C4-2B (cell line): Measurements from ENCODE around the gene PARP15.
"Not testable (repeated sequence)": the region's sequence is repeated elsewhere in the genome, so short reads cannot be mapped to it uniquely, and the experiment has no call there.

ENCODE experiments used
- H3K27ac ChIP-seq: fragments of 450-650 bp; 2 replicates; pipeline ENCODE4 v1.5.1; 2017
- CTCF ChIP-seq: fragments of 450-650 bp; conservative IDR thresholded peaks from 2 replicates; pipeline ENCODE4 v1.5.1; 2017; ENCODE audit warnings: mild to moderate bottlenecking
- ZFX ChIP-seq: fragments of 450-650 bp; IDR thresholded peaks from 2 replicates; pipeline ENCODE4 v1.6.1; 2017

PARP15 gene

DNA sequence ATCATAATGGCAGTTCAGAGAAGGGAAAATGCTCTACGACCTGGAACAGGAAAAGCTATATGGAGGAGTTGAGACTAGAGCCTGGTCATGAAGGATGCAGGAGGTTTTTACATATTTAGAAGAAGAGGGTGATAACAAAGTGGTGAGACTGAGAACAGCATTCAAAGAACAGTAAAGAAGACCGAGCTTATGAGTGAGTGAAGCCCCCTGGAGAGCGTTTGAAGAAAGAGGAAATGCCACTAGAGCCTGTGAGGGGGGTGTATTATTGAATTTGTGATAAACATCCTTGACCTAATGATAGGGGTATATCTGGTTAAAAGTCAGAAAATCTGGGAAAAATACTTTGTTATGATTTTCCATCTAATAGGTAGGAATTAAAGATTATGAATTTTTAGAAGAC, 17.5 kb upstream of the PARP15 start:
- TF ChIP-seq CTCF (no peak), ZFX (no peak)
- no peak overlapping the region for H3K27ac ChIP-seq

GRCh38 chr3:122560680-122561079, 16.8 kb upstream of the PARP15 start:
- peak; percentile 85 for TF ChIP-seq CTCF
- TF ChIP-seq ZFX, result no peak
- no peak overlapping the region for H3K27ac ChIP-seq

DNA sequence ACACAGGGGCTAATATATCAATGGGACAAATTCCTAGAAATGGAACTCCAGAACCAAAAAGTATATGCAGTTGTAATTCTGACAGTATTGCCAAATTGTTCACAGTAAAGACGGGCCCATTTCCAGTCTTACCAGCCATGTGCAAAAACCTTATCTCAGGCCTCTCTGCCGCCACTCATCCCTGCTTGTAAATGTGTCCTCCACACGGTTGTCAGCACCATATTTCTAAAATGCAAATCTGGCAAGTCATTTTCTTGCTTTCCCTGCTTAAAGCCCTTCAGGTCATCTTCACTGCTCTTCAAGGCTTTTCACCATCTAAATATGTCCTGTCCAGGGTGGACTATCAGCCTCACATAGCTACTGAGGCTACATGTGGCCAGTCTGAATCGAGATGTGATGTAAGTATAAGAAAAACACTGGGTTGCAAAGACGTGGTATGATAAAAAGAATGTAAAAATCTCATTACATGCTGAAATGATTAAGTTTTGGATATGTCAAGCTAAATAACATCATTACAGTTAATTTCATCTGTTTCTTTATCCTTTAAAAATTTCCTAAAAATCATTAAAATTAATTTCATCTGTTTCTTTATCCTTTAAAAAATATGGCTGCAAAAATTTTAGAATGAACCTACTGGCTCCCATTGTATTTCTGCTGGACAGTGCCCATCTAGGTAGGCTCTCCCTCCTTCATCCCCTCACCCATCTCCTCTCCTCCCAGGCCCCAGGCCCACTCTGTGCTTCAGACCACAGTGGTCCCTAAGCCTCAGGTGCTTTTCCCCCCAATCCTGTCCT, 14.3 kb upstream of the PARP15 start:
- H3K27ac ChIP-seq, result peak overlapping the region; percentile 84
- TF ChIP-seq ZFX (no peak), CTCF (no peak)

- TF ChIP-seq CTCF (no peak), ZFX (no peak)
These were observed 13.8 kb upstream of the PARP15 start for GRCh38 chr3:122563717-122564025.

DNA sequence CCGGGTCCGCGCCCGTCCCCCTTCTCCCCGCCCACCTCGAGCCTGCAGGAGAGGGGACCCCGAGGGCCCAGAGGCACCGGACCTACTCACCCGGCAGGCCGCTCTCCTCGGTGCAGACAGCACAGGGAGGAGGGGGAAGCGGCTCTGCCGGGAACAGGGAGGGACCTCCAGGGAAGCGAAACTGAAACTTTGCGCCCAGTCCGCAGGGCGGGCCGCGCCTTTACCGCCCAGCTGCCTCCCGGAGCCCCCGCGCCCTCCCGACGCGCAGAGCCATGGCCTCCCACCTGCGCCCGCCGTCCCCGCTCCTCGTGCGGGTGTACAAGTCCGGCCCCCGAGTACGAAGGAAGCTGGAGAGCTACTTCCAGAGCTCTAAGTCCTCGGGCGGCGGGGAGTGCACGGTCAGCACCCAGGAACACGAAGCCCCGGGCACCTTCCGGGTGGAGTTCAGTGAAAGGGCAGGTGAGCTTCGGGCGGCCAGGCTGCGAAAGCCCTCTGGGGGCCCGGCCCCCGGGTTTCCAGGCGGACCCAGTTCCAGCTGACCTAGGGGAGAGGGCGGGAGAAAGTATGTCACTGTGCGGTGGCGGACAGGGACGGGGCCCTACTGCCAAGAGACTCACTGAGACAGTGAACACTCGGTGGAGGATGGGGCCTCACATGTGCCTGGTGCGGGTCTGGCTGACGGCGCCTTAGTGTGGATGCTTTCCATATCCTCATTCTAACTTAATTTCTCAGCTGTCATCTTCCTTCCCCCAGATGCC, 13.1 kb upstream of the PARP15 start, which contains the start of the genes DTX3L and PARP9:
DTX3L (plus strand) TSS at position 184 of the 758 bp plus-strand sequence; CDS start at position 273, 89 bp downstream.
PARP9 (minus strand) TSS at position 146 of the 758 bp plus-strand sequence. CDS start 4,680 bp downstream, outside the sequence.
- H3K27ac ChIP-seq, result peak within 1 kb of the TSS; percentile 84

More at GRCh38 chr3:122563717-122564025, 13.8 kb upstream of the PARP15 start:
- peak overlapping the region; percentile 84 for H3K27ac ChIP-seq

DNA sequence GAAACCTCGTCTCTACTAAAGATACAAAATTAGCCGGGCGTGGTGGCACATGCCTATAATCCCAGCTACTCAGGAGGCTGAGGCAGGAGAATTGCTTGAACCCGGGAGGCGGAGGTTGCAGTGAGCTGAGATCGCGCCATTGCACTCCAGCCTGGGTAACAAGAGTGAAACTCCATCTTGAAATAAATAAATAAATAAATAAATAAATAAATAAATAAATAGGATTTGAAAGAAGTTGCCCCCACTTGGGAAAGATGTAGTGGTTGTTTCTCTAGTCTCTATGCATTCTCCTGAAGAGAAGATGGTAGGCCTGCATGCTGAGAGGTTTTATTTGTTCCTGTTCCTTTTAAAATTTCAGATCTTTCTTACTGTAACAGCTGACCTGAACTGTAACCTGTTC, 9.3 kb upstream of the PARP15 start:
- H3K27ac ChIP-seq, result not testable (repeated sequence)

More for the DNA sequence above, 13.1 kb upstream of the PARP15 start, which contains the start of the genes DTX3L and PARP9:
- TF ChIP-seq ZFX (peak; percentile 92), CTCF (no peak)

GRCh38 chr3:122568755-122569154, 8.7 kb upstream of the PARP15 start:
- no peak overlapping the region for H3K27ac ChIP-seq
- no peak for TF ChIP-seq CTCF
- no peak for TF ChIP-seq ZFX
